HG02798 (cell line): ENCODE results near the gene PAK1IP1.
"Not testable (repeated sequence)": the region's sequence is repeated elsewhere in the genome, so short reads cannot be mapped to it uniquely, and the experiment has no call there.

Experiments
- ATAC-seq: cut with Tn5 transposase; IDR thresholded peaks from one replicate; pipeline ENCODE4 v1.9.1; 2021; ENCODE audit warnings: mild to moderate bottlenecking; ENCODE audit not compliant: unreplicated experiment, poor library complexity

The PAK1IP1 gene

DNA sequence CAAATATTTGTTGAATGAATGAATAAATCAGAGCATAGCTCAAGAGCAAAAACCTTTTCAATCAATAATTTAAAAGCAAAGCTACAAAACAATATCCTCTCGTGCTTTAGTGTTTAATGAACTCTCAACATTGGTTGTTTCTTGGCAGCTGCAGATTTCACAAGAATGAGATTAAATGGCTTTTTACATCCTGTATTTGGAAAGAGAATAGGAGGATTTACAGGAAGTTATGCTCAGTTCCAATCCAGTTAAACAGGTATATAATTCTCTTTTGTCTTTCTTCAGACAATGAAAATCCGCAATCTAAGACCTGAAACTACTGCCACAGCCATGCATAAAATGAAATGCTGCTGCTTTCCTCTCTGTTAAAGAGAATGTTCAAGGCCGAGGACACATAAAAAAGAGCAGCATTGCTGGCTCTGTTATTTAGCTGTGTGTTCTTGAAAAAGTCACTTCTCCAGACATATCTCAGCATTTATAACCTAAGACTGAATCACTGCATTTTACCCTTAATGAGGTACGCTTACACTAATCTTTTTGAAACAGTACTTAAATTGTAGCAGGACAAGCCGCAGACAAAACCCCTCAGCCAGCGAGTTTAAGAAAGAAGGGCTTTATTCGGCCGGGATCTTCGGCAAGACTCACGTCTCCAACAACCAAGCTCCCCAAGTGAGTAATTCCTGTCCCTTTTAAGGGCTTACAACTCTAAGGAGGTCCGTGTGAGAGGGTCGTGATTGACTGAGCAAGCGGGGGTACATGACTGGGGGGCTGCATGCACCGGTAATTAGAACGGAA, 3.9 kb upstream of the PAK1IP1 start:
- ATAC-seq: no peak

DNA sequence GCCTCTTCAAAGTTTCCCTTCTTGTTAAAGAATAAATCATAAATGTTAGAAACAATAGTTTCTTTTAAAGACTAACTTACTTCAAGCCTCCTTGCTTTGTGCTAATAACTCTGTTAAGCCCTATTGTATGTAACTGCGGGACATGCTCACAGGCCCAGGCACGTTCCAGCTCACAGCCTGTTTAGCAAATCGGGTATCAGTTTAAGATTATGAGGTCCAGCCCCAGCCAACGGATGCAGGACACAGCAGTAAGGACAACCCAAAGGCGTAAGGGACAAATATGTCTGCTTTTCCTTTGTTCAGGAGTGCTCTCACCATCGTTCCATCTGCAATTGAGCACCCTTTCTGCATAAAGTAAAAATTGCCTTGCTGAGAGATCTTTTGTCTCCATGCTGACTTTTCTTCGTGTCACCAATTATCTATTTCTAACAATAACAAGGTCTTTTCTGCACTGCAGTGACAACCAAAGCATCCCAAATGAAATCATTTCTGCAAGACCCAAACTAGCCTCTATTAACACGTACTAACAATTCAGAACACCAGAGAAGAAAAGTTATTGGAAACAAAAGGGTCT, 1.7 kb upstream of the PAK1IP1 start:
- no peak for ATAC-seq

DNA sequence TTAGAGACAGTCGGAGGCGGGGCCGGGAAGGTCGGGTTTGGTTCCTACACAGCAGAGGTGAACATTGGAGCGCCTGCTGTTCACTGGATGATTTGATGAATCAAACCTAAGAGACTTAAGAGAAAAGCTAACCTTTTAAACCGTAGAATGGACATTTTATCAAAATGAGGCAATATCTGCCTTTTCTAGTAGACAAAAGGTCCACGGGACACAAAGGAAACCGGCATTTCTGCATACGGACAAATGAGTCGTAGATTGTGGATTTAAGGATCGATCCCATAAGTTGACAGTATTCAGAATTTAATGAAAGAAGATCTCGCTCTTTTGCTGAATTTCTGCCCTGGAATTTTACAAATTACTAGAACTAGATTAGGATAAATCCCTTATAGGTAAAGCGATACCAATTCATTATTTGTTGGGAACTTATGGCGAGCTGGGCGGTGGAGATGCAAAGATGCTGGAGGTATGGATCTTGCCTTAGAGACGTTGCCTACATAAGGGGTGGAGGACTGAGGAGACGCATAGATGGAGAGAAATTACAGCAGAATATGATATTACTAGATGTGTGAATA, 400 bp downstream of the PAK1IP1 start:
- no peak for ATAC-seq

DNA sequence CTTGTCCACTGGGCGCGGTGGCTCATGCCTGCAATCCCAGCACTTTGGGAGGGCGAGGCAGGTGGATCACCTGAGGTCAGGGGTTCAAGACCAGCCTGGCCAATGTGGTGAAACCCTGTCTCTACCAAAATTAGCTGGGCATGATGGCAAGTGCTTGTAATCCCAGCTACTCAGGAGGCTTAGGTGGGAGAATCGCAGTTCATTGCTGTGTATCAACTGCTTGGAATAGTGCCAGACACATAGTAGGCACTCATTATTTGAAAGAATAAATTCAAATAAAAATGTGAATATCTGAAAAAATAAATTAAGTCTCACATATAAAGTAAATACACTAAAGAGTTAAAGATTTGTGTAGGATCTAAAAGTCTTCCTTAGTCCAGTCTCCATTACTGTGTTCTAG, 1.9 kb downstream of the PAK1IP1 start:
- no peak for ATAC-seq

DNA sequence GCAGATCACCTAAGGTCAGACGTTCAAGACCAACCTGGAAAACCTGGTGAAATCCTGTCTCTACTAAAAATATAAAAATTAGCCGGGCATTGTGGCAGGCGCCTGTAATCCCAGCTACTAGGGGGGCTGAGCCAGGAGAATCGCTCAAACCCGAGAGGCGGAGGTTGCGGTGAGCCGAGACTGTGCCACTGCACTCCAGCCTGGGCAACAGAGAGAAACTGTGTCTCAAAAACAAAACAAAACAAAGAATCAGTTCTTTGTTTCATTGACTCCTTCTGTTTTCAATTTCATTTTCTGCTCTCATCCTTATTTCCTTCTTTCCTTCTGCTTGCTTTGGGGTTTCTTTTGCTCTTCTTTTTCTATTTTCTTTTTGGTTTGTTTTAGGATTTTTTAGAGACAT, 19.2 kb downstream of the PAK1IP1 start:
- ATAC-seq: no peak

DNA sequence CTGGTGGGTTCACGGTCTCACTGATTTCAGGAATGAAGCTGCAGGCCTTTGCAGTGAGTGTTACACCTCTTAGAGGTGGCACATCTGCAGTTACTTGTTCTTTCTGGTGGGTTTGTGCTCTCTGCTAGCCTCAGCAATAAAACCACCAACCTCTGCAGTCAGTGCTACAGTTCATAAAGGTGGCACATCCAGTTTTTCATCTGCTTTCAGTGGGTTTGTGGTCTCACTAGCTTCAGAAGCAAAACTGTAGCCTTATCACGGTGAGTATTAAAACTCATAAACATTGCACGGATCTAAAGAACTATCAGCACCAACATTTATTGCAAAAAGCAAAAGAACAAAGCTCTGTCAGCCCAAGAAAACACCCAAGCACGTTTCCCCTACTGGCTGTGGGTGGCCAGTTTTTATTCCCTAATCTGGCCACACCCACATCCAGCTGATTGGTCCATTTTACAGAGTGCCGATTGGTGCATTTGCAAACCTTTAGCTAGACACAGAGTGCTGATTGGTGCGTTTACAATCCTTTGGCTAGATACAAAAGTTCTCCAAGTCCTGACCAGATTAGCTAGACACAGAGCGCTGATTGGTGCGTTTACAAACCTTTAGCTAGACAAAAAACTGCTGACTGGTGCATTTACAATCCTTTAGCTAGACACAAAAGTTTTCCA, 24.7 kb downstream of the PAK1IP1 start:
- no peak for ATAC-seq

DNA sequence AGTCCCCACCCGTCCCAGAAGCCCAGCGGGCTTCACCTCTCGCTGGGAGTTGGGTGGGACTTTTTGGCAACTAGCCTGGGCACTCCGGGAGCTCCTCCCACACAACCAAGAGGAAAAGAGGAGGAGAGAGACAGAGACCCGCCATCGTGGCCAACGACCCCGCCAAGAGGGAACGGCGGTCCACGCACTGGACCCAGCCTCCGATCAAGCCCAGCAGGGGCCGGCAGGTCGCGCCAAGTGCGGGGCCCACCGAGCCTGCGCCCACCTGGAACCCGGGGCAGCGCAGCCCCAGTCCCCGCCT, 25.1 kb downstream of the PAK1IP1 start:
- no peak for ATAC-seq

DNA sequence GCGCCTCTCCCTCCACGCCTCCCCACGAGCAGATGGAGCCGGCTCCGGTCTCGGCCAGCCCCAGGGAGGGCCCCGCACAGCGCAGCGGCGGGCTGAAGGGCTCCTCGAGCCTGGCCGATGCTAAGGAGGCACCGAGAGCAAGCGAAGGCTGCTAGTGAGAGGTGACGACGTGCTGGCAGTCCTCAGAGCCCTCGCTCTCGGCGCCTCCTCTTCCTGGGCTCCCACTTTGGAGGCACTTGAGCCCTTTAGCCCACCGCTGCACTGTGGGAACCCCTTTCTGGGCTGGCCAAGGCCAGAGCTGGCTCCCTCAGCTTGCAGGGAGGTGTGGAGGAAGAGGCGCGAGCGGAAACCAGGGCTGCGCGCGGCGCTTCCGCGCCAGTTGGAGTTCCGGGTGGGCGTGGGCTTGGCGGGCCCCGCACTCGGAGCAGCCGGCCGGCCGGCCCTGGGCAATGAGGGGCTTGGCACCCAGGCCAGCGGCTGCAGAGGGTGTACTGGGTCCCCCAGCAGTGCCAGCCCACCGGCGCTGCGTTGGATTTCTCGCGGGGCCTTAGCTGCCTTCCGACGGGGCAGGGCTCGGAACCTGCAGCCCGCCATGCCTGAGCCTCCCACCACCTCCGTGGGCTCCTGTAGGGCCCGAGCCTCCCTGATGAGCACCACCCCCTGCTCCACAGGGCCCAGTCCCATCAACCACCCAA, 25.6 kb downstream of the PAK1IP1 start:
- ATAC-seq: peak; percentile 28

DNA sequence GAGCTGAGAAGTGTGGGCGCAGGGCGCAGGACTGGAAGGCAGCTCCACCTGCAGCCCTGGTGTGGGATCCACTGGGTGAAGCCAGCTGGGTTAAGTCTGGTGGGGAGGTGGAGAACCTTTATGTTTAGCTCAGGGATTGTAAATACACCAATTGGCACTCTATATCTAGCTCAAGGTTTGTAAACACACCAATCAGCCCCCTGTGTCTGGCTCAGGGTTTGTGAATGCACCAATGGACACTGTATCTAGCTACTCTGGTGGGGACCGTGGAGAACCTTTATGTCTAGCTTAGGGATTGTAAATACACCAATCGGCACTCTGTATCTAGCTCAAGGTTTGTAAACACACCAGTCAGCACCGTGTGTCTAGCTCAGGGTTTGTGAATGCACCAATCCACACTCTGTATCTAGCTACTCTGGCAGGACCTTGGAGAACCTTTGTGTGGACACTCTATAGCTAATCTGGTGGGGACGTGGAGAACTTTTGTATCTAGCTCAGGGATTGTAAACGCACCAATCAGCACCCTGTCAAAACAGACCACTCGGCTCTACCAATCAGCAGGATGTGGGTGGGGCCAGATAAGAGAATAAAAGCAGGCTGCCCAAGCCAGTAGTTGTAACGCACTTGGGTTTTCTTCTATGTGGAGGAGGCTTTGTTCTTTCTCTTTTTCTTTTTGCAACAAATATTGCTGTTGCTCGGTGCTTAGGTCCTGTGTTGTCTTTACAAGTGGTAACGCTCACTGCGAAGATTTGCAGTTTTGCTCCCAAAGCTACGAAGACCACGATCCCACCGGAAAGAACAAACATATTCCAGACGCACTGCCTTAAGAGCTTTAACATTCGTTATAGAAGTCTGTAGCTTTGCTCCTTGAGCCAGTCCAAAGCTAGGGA, 26.4 kb downstream of the PAK1IP1 start:
- not testable (repeated sequence) for ATAC-seq

DNA sequence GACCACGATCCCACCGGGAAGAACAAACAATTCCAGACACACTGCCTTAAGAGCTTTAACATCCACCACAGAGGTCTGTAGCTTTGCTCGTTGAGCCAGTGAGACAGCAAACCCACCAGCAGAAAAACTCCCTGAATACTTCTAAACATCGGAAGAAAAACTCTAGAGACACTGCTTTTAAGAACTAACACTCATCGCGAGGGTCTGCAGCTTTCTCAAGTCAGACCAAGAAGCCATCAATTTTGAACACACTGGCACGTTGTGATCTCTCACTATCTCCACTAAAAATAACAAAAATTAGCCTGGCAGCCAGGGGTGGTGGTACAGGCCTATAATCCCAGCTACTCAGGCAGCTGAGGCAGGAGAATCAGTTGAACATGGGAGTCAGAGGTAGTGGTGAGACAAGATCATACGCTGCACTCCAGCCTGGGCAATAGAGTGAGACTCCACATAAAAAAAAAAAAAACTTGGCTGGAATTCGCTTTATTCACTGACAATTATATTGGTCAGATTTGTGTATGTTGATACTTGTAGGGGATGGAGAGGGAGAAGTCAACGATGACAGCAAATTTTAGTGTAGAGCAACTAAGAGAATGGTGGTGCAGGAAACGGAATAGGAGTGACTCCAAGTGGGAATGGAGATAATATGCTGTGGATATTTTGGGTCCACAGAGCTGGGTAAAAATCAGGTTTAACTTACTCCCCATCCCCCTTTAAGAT, 27.2 kb downstream of the PAK1IP1 start:
- no peak for ATAC-seq

DNA sequence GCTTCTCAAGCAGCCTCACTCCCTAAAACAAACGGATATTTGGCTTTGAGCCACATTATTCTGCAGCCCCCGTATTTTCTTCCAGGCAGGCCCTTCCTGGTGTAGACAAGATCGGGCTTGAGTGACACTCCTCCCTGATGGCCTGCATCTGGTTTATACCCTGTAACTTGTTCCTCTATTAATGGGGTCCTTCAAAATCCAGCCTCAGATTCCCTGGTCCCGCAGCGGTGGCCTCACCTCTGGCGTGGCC, 27.7 kb downstream of the PAK1IP1 start:
- ATAC-seq: no peak

DNA sequence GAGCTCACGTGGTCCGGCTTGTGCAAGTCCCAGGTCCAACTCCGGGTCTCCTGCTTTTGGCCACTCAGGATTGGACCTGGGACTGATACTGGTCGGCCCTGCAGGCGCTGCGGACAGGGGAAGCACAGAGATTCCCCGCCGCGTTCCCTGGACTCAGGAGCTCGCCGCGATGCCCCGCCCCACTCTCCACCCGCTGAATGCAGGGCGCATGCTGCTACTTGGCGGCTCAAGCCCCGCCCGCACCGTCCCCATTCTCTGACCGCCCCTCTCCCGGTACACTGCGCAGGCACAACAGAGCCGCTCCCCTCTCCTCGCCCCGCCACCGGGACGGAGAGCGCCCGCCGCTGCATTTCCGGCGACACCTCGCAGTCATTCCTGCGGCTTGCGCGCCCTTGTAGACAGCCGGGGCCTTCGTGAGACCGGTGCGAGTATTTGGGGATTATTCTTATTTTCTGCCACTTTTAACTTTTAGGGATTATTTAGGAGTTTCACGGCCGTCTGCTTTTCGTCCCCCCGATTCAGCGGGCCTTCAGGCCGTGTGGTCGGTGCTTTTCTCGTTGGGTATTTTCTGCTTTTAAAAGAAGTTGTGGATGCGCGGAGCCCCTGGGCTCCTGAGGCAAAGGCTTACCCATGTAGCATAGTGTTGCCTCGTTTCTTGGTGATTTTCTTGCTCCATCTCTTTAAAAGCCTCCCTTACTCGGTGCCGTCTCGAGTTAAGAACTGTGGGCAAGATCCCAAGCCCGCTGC, 28.2 kb downstream of the PAK1IP1 start, which contains the start of gene TMEM14C:
TMEM14C (plus strand) TSS at position 251 of the 747 bp plus-strand sequence. CDS start 1,544 bp downstream, outside the sequence.
- ATAC-seq: peak; percentile 97

DNA sequence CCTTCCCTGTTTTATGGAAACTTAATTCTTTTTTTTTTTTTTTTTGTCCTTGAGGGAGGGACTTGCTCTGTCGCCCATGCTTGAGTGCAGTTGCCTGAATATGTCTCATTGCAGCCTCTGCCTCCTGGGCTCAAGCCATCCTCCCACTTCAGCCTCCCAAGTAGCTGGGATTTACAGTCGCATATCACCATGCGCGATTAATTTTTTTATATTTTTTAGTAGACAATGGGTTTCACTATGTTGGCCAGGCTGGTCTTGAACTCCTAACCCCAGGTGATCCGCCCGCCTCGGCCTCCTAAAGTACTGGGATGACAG, 28.8 kb downstream of the PAK1IP1 start:
- no peak for ATAC-seq

DNA sequence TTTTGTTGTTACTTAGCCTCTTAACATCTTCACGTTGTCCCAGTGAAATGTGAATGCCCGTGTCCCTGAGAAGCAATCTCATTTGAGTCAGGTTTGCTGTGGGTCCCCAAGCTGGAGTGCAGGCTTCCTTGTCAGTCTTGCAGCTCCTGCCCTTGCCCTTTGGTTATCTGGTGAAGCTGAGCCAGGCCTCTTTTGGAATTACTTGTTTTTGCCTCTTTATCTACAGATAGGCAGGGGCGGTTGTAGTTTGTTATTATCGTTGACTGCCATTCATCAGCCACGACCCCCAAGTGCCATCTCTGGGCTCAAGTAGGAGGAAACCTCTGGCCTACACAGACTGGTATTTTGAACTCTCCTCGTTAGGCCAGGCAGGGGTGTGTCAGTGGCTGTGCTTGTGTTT, 30.3 kb downstream of the PAK1IP1 start:
- no peak for ATAC-seq

DNA sequence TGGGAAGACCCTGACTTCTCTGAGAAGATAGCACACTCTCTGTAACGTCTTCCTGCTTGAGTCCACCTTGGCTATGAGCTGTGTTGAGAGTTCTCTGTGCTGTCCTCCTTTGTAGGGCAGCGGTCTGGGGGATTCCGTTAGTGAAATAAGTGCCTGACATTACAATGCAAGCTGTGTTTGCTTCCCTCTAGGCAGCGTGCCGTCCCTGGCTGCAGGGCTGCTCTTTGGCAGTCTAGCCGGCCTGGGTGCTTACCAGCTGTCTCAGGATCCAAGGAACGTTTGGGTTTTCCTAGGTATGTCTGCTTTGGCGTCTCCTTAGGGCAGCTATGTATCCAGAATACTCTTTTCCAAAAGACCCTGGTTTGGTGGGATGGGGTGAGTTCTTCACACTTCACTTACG, 30.9 kb downstream of the PAK1IP1 start:
- ATAC-seq: no peak

DNA sequence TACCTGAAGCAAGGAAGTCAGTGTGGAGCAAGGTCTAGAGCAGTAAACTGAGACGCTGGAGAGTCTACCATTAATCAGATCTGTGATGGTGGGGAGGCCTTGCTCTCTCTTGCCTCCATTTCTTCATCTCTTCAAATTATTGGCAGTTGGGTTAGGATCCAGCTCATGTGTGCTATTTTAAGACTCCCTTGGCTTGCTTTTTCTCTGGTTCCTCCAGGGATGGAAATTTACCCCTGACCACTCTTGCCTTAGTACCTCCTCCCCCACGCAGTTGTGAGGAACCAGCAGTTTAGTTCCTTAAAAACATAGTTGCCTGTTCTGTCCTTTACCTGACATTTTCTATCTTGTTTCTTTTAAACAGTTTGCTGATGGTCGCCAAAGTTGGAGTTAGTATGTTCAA, 35.5 kb downstream of the PAK1IP1 start:
- ATAC-seq: no peak

DNA sequence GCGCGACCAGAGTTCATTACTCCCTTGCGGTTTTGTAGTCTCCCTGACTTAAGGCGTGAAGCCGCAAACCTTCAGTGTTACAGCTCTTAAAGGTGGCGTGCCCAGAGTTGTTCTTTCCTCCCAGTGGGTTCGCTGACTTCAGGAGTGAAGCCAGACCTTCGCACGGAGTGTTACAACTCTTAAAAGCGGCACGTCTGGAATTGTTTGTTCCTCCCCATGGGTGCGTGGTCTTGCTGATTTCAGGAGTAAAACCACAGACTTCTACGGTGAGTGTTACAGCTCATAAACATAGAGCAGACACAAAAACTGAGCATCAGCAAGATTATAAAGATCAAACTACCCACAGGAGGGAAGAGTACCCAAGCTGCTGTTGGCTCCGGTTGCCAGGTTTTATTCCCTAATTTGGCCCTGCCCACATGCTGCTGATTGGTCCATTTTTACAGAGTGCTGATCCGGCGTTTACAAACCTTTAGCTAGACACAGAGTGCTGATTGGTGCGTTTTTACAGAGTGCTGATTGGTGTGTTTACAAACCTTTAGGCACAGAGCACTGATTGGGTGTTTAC, 38.5 kb downstream of the PAK1IP1 start:
- ATAC-seq: no peak

DNA sequence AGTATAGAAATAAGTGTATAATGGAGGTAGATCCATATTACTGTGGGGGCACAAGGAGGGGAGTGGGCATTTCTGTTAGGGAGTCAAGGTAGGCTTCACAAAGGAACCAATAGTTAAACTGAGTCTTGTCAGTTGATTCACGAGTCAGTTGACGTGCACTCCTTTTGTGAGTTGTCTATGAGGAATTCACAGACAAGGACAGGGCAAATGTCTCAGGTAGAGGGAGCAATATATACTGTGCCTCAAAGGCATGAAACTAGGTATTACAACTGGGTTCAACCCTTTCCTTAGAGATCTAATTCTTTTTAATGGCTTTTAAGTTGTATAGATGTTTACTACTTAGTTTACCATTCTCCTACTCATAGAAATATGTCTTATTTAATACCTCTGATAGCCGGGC, 39.1 kb downstream of the PAK1IP1 start:
- no peak for ATAC-seq

DNA sequence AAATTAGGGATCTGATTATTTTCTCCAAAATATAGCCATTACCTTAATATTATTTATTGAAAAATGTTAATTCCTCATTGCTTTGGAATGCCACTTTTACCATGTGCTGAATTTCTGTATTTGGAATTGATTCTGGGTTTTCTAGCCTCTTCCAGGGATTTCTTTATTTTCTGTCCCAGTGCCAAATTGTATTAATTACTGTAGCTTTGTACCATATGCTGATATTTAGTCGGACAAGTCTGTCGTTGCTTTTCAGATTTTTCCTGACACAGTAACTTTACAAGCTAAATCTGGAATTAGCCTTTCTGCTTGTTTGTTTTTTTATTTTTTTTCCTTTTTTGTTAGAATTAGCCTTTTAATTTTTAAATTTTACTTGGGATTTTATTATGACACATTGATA, 42.0 kb downstream of the PAK1IP1 start:
- ATAC-seq: no peak
